Activated CD8-positive, alpha-beta T cell treated with anti-CD3 and anti-CD28 coated beads for 36 hours (primary cell): Measurements from ENCODE around the gene PHC2. TPM values are rescaled to one million over a fixed set of nuclear protein-coding genes. Genes with fewer than 3 reads are reported as not detected.
A peak's percentile ranks its signal among the peaks of the same experiment; 100 is the strongest.

ENCODE experiments used
- ATAC-seq: fragments of 200-7000 bp; cut with Tn5 transposase; one replicate; pipeline ENCODE4 v1.10.0; 2021; ENCODE audit warnings: mild to moderate bottlenecking, moderate library complexity
- CTCF ChIA-PET: fragments of 350-600 bp; sonication (Branson Sonifier 250); formaldehyde crosslinking; loops from one replicate; lab custom pipeline; 2021; ENCODE audit warnings: antibody characterized with exemption; lab: Charles Lee
- POLR2A ChIA-PET: fragments of 350-600 bp; sonication (Branson Sonifier 250); formaldehyde crosslinking; loops from one replicate; lab custom pipeline; 2021; ENCODE audit warnings: antibody characterized with exemption; lab: Charles Lee
- DNase-seq: peaks from one replicate; pipeline ENCODE4 v3.0.0-alpha.2; 2020
- H3K27ac Mint-ChIP-seq: one replicate; pipeline ENCODE4 v1.8.0; 2021; ENCODE audit warnings: mild to moderate bottlenecking, mixed read lengths
- H3K27me3 Mint-ChIP-seq: one replicate; pipeline ENCODE4 v1.8.0; 2021; ENCODE audit warnings: mixed read lengths
- H3K36me3 Mint-ChIP-seq: one replicate; pipeline ENCODE4 v1.8.0; 2021; ENCODE audit warnings: low read depth, mixed read lengths
- H3K4me1 Mint-ChIP-seq: one replicate; pipeline ENCODE4 v1.8.0; 2021; ENCODE audit warnings: low read depth, mixed read lengths
- H3K4me3 Mint-ChIP-seq: one replicate; pipeline ENCODE4 v1.8.0; 2021; ENCODE audit warnings: mild to moderate bottlenecking, moderate library complexity, mixed read lengths
- H3K9me3 Mint-ChIP-seq: one replicate; pipeline ENCODE4 v1.8.0; 2021; ENCODE audit warnings: mixed read lengths
- CTCF ChIP-seq: fragments of 200-600 bp; IDR thresholded peaks from one replicate; pipeline ENCODE4 v1.8.0; 2022; ENCODE audit warnings: antibody characterized with exemption, mild to moderate bottlenecking
- intact Hi-C: fragments of 100-400 bp; cut with micrococcal nuclease; formaldehyde crosslinking; loops from one replicate; pipeline ENCODE4 v1.10.0; 2022
- total RNA-seq, 2 experiments: library from RNA; stranded (reverse); gene quantifications; one replicate each; pipeline ENCODE4 v1.2.3, GENCODE V29; 2021

PHC2 gene
- total RNA-seq, 2 experiments from 2014 or later, result 26.0 to 28.0 TPM

- POLR2A ChIA-PET, result interaction anchor here (0.6 to 1.2 kb wide), 5 partner anchors 9 to 1420 kb away, joined by 3 to 6 read pairs (median 3); no protein-coding TSS in a partner anchor
- Mint-ChIP-seq H3K27ac (no peak overlapping the region), H3K4me3 (no peak overlapping the region), H3K27me3 (no peaks in the 10 kb centered on the region), H3K4me1 (peaks cover 30% of the 10 kb centered on the region), H3K36me3 (peaks cover 8% of the 10 kb centered on the region), H3K9me3 (no peaks in the 10 kb centered on the region)
- intact Hi-C loops, result no loop called here
- DNase-seq (no peak), ATAC-seq (no peak)
- CTCF ChIA-PET, result interaction anchor here (1.4 to 3.8 kb wide), 3 partner anchors 9 to 43 kb away, joined by 3 to 17 read pairs (median 5); no protein-coding TSS in a partner anchor
- no peak for TF ChIP-seq CTCF
These were observed 92.3 kb downstream of the PHC2 start for GRCh38 chr1:33338440-33339211.

GRCh38 chr1:33338048-33338439 is 92.9 kb downstream of the PHC2 start:
- H3K4me3 Mint-ChIP-seq, result no peak overlapping the region
- ATAC-seq, result no peak
- DNase-seq, result no peak
- intact Hi-C loops, result no loop called here
- CTCF ChIA-PET, result interaction anchor here (1.8 to 3.8 kb wide), 2 partner anchors 9 to 40 kb away, joined by 3 to 17 read pairs; no protein-coding TSS in a partner anchor
- H3K27me3 Mint-ChIP-seq, result no peaks in the 10 kb centered on the region
- no peaks in the 10 kb centered on the region for H3K9me3 Mint-ChIP-seq
- no peak overlapping the region for H3K27ac Mint-ChIP-seq
- peaks cover 9% of the 10 kb centered on the region for H3K36me3 Mint-ChIP-seq
- POLR2A ChIA-PET, result interaction anchor here (0.6 to 1.2 kb wide), 4 partner anchors 9 to 26 kb away, joined by 3 to 6 read pairs (median 3); no protein-coding TSS in a partner anchor
- no peak for TF ChIP-seq CTCF
- peaks cover 28% of the 10 kb centered on the region for H3K4me1 Mint-ChIP-seq

GRCh38 chr1:33337441-33337840 is 93.5 kb downstream of the PHC2 start:
- no peak for ATAC-seq
- Mint-ChIP-seq H3K4me3 (no peak overlapping the region), H3K27ac (no peak overlapping the region), H3K27me3 (no peaks in the 10 kb centered on the region), H3K9me3 (no peaks in the 10 kb centered on the region), H3K4me1 (peaks cover 24% of the 10 kb centered on the region), H3K36me3 (peaks cover 8% of the 10 kb centered on the region)
- POLR2A ChIA-PET, result interaction anchor here (0.6 kb wide), 1 partner anchor 11 kb away, joined by 3 read pairs; no protein-coding TSS in a partner anchor
- TF ChIP-seq CTCF, result no peak
- CTCF ChIA-PET, result interaction anchor here (1.8 to 3.8 kb wide), 2 partner anchors 10 to 39 kb away, joined by 3 to 17 read pairs; no protein-coding TSS in a partner anchor
- DNase-seq, result no peak
- intact Hi-C loops, result no loop called here

GRCh38 chr1:33336580-33336979 is 94.3 kb downstream of the PHC2 start:
- intact Hi-C loops, result no loop called here
- TF ChIP-seq CTCF, result no peak
- ATAC-seq, result no peak
- CTCF ChIA-PET, result interaction anchor here (1.2 to 3.8 kb wide), 3 partner anchors 11 to 41 kb away, joined by 3 to 17 read pairs (median 4); no protein-coding TSS in a partner anchor
- Mint-ChIP-seq H3K27me3 (no peaks in the 10 kb centered on the region), H3K4me3 (no peak overlapping the region), H3K4me1 (peaks cover 22% of the 10 kb centered on the region), H3K27ac (no peak overlapping the region), H3K9me3 (no peaks in the 10 kb centered on the region), H3K36me3 (peaks cover 11% of the 10 kb centered on the region)
- POLR2A ChIA-PET, result no interaction called here
- DNase-seq, result no peak

- no peak for ATAC-seq
- H3K27ac Mint-ChIP-seq, result peak overlapping the region; percentile 32
- POLR2A ChIA-PET, result no interaction called here
- no peak for TF ChIP-seq CTCF
- H3K27me3 Mint-ChIP-seq, result no peaks in the 10 kb centered on the region
- peaks cover 18% of the 10 kb centered on the region for H3K4me1 Mint-ChIP-seq
- CTCF ChIA-PET, result interaction anchor here (1.0 to 3.8 kb wide), 2 partner anchors 32 to 37 kb away, joined by 3 to 17 read pairs; no protein-coding TSS in a partner anchor
- intact Hi-C loops, result no loop called here
- DNase-seq, result no peak
- H3K36me3 Mint-ChIP-seq, result peaks cover 11% of the 10 kb centered on the region
- H3K9me3 Mint-ChIP-seq, result no peaks in the 10 kb centered on the region
- no peak overlapping the region for H3K4me3 Mint-ChIP-seq
These were observed 95.9 kb downstream of the PHC2 start for GRCh38 chr1:33335020-33335419.
